GM20431 (cell line): ENCODE data around the gene TEX101.

ENCODE experiments used
- in situ Hi-C: fragments of 300-500 bp; cut with MseI, MboI; formaldehyde crosslinking; loops from one replicate; pipeline ENCODE4 v1.15.0; 2020; ENCODE audit warnings: low sequenced_read_pairs; ENCODE audit not compliant: unreplicated experiment

TEX101 gene

GRCh38 chr19:43444531-43445287 lies 30.0 kb downstream of the TEX101 start:
- in situ Hi-C loops, result loop anchor here (5.0 kb wide), 1 partner anchor 78 kb away; no protein-coding TSS in a partner anchor

GRCh38 chr19:43445426-43445825 lies 30.7 kb downstream of the TEX101 start:
- in situ Hi-C loops, result loop anchor here (5.0 kb wide), 1 partner anchor 77 kb away; no protein-coding TSS in a partner anchor

DNA sequence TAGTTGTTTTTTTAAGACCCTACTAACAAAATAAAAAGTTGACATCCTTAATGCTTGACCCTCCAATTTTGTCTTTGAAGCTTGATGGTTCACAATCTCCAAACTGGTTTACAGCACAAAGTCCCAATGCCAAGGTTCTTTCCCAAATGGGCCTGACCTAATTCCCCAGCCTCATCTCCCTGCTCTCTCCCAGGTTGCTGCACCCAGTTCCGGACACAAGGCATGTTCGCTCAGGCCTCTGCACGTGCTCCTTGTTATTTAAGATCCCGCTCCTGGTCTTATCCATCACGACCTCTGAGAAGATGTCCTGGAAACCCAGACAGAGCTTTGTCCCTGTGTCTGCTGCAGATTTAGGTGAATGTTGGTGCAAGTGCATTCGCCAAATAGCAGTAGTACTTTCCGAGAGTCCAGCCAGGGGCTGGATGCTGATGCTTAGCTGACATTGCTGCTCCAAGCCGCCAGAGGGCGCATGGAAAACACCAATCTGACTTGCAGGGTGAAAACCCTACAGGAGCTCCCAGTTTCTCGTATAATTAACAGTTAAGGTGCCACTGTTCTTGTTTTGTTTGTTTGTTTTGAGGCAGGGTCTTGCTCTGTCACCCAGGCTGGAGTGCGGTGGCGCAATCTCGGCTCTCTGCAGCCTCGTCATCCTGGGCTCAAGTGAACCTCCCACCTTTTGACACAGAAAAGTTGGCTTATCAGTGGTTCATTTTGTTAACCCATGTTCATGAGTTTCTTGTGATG lies 32.2 kb downstream of the TEX101 start:
- in situ Hi-C loops, result loop anchor here (5.0 kb wide), 1 partner anchor 75 kb away; no protein-coding TSS in a partner anchor

DNA sequence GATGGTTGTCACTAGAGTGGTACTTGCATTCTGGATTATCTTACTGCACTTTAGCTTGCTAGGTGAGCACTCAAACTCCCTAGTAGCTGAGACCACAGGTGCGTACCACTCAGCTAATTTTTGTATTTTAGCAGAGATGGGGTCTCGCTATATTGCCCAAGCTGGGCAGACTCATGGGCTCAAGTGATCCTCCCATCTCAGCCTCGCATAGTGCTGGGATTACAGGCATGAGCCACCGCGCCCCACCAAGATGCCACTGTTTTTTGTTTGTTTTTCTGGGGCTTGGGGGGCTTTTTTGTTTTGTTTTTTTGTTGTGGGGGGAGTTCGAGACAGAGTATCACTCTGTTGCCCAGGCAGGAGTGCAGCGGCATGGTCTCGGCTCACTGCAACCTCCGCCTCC lies 33.0 kb downstream of the TEX101 start:
- in situ Hi-C loops, result loop anchor here (5.0 kb wide), 1 partner anchor 75 kb away; no protein-coding TSS in a partner anchor

GRCh38 chr19:43450545-43450997 lies 35.9 kb downstream of the TEX101 start:
- in situ Hi-C loops, result no loop called here

GRCh38 chr19:43452582-43452981 lies 37.9 kb downstream of the TEX101 start:
- in situ Hi-C loops, result no loop called here

- in situ Hi-C loops, result no loop called here
Measured at GRCh38 chr19:43454031-43454430, 39.3 kb downstream of the TEX101 start.

- in situ Hi-C loops, result no loop called here
Measured at GRCh38 chr19:43455321-43456113, 40.8 kb downstream of the TEX101 start.

DNA sequence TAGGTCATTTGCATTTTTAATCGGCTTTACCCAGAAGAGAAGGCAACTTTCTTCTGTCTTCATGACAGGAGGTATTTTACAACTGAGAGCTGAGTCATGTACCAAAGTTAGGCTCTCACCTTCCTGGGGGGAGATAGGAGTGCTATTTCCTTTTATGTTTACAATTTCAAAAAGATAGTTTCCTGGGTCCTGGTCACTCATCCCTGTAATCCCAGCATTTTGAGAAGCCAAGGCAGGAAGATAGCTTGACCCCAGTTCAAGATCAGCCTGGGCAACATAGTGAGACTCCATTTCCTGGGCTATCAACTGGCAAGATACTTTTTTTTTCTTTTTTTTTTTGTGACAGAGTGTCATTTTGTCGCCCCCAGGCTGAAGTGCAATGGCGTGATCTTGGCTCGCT lies 43.1 kb downstream of the TEX101 start:
- in situ Hi-C loops, result no loop called here

DNA sequence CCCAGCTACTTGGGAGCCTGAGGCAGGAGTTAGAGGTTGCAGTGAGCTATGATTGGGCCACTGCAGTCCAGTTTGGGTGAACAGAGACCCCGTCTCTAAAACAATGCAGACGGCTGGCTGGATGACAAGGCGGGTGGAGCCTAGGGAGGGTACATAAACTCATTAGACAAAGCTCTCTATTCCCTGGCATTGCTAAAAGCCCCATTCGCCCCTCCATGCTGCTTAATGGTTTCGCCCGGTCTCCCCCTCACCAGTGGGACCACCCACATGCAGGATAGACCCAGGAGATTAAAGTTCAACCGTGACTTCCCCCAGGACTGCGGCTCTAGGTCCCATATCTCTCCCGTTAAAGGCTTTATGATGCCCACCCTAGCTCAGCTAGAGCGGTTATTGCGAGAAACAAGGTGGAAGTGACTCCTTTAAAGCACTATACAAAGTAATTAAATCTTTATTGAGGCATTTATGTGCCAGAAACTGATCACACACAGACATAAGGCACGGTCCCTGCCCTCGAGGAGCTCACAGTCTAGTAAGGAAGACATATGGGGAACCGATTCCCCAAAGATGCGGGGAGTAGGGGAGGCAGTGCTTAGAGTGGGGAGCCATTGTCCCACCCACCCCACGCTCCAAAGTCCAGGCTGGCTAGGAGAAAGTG lies 45.8 kb downstream of the TEX101 start:
- in situ Hi-C loops, result no loop called here

- in situ Hi-C loops, result no loop called here
Measured at GRCh38 chr19:43461303-43461702, 46.6 kb downstream of the TEX101 start.

GRCh38 chr19:43462383-43462782 lies 47.7 kb downstream of the TEX101 start:
- in situ Hi-C loops, result no loop called here

- in situ Hi-C loops, result no loop called here
Measured at GRCh38 chr19:43462785-43463380, 48.2 kb downstream of the TEX101 start.

DNA sequence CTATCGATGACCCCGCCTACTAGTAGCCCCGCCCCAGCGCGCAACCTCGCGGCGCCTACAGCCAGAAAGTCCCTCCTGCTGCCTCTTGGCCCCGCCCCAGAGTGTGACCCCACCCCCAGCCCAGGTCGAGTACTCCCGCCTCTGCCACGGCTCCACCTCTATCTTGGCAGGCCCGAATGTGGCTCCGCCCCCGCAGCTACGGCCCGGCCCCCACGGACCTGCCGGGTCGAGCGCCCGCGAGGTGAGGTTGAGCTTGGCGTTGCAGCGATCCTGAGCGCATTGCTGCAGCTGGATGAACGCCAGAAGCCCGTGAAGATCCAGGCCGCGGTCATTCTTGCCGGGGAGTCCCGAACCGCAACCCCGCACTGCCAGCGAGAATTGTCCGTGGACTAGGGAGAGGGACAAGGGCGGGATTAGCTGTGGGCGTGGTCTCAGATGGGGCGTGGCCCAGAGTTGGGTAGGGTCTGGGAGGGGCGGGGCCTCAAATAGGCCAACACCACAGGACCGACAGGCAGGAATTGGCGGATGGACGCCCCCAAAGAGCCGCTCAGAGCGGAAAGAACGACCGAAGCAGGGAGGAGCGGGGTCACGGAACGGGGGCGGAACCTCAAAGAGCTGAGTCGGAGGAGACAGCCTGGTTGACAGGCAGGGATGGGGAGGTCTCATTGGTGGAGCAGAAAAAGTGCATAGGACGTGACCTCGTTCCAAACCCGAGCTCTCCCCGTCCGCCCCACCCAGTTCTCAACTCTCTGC lies 48.9 kb downstream of the TEX101 start:
- in situ Hi-C loops, result no loop called here

GRCh38 chr19:43464134-43464775 lies 49.6 kb downstream of the TEX101 start:
- in situ Hi-C loops, result no loop called here

DNA sequence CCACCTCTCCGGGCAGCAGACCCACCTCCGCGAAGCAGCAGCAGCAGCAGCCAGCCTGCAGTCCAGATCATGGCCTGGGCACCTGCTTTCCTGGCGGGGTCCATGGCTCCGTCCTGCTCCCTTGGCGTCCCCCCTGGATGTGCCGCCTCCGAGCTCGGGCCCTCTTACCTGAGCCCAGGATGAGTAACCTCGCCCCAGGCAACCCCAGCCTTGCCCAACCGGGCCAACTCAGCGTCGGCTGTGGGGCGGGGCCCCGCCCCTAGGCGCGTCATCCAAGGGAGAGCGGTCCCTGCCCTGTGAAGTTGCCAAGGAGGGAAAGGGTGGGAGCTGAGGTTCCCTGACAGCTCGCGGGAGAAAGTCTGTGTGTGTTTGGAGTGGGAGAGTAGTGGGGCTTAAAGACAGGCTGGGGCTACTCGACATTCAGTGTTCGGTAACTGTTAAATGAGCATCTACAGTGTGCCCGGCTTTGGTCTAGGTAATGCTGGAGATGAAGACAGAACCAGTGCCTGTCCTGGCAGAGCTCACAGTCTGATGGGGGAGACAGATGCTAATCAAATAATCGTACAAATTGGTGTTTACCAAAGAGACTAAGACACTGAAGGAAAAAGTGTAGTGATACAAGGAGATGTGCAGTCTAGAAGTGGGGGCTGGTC lies 50.9 kb downstream of the TEX101 start, which contains the start of gene LYPD3:
LYPD3 (minus strand) TSS at position 141 of the 653 bp plus-strand sequence; CDS start at position 104, 37 bp downstream.
- in situ Hi-C loops, result no loop called here

DNA sequence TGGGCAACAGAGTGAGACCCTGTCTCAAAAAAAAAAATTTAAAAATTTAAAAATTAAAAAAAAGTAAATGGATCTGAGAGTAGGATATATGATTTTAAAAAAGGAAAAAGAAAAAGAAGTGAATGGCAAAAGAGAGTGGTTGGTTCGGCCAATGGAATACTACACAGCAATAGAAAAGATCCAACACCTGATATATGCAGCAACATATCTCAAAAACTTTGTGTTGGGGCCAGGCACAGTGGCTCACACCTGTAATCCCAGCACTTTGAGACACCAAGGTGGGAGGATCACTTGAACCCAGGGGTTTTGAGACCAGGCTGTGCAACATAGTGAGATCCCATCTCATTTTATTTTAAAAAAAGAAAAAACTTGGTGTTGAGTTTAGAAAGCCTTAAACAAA lies 52.1 kb downstream of the TEX101 start:
- in situ Hi-C loops, result no loop called here

DNA sequence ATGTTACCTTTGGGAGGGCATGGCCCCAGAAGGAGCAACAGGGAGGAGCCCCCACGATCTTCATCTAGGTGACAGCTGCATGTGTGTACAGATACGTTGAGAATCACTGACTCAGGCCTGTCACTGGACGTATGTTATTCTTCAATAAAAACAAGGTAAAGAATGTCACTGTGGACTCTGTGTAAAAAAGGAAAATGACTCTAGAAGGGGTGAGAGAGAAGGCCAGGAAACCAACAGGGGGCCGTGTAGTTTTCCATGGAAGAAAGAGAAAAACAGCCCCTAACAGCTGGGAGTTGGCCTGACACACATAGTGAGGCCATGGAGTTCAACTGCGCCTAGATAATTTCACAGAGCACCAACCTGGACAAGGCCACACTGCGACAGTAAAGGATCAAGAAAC lies 52.6 kb downstream of the TEX101 start:
- in situ Hi-C loops, result no loop called here
